Keratinocyte (primary cell): Measurements from ENCODE around the gene DCAF15. TPM values are rescaled to one million over a fixed set of nuclear protein-coding genes. Genes with fewer than 3 reads are reported as not detected.

Experiments used
- DNase-seq: peaks from one replicate; pipeline ENCODE4 v3.0.0-alpha.2; 2011; ENCODE audit warnings: low read depth, missing footprints, low spot score
- FAIRE-seq: peaks from 2 replicates; lab custom pipeline; 2011; peaks lifted over from hg19 to GRCh38; lab: Jason Lieb, UNC
- H2AFZ ChIP-seq: 2 replicates; pipeline ENCODE4 v1.6.0; 2012; ENCODE audit warnings: low read length, control low read depth, inconsistent platforms; ENCODE audit not compliant: control insufficient read depth
- H3K27ac ChIP-seq: 2 replicates; pipeline ENCODE4 v1.5.1; 2011; ENCODE audit warnings: low read length; ENCODE audit not compliant: control insufficient read depth, insufficient read depth
- H3K27me3 ChIP-seq: 3 replicates; pipeline ENCODE4 v1.6.0; 2011; ENCODE audit warnings: low read length; ENCODE audit not compliant: control insufficient read depth, insufficient read depth; ENCODE audit errors: extremely low read depth
- H3K36me3 ChIP-seq, 2 experiments: 2 replicates in 1 of 2; 3 replicates in 1 of 2; pipeline ENCODE4 v1.5.1; 2011; ENCODE audit warnings: low read length in 2 of 2, mild to moderate bottlenecking in 1 of 2; ENCODE audit not compliant: control insufficient read depth in 2 of 2, insufficient read depth in 2 of 2; ENCODE audit errors: extremely low read depth in 1 of 2
- H3K4me1 ChIP-seq: 3 replicates; pipeline ENCODE4 v1.5.1; 2011; ENCODE audit warnings: low read length; ENCODE audit not compliant: control insufficient read depth, insufficient read depth; ENCODE audit errors: extremely low read depth
- H3K4me2 ChIP-seq: 3 replicates; pipeline ENCODE4 v1.6.0; 2011; ENCODE audit warnings: low read depth, low read length; ENCODE audit not compliant: control insufficient read depth, insufficient read depth; ENCODE audit errors: extremely low read depth
- H3K4me3 ChIP-seq, 3 experiments: fragments of 200-600 bp in 1 of 3; sonication (generic) in 1 of 3; 2 replicates in 2 of 3; 3 replicates in 1 of 3; pipeline ENCODE4 v1.5.1; 2011 to 2016; ENCODE audit warnings: low read length in 3 of 3, mild to moderate bottlenecking in 3 of 3, control low read depth in 2 of 3, inconsistent platforms in 1 of 3, low read depth in 1 of 3, mixed read lengths in 1 of 3, mixed run types in 1 of 3, moderate library complexity in 1 of 3; ENCODE audit not compliant: control insufficient read depth in 2 of 3, insufficient read depth in 2 of 3; ENCODE audit errors: extremely low read depth in 1 of 3
- H3K79me2 ChIP-seq: 2 replicates; pipeline ENCODE4 v1.6.0; 2012; ENCODE audit warnings: low read length; ENCODE audit not compliant: control insufficient read depth, insufficient read depth
- H3K9ac ChIP-seq: 3 replicates; pipeline ENCODE4 v1.6.0; 2011; ENCODE audit warnings: low read length; ENCODE audit not compliant: control insufficient read depth, insufficient read depth; ENCODE audit errors: extremely low read depth
- H3K9me1 ChIP-seq: 3 replicates; pipeline ENCODE4 v1.6.0; 2011; ENCODE audit warnings: low read length; ENCODE audit not compliant: control insufficient read depth, insufficient read depth; ENCODE audit errors: extremely low read depth
- H3K9me3 ChIP-seq: 2 replicates; pipeline ENCODE4 v1.5.1; 2012; ENCODE audit warnings: low read depth, low read length; ENCODE audit not compliant: control insufficient read depth
- H4K20me1 ChIP-seq: 3 replicates; pipeline ENCODE4 v1.6.0; 2011; ENCODE audit warnings: low read length; ENCODE audit not compliant: control insufficient read depth, insufficient read depth; ENCODE audit errors: extremely low read depth
- CTCF ChIP-seq, 3 experiments: IDR thresholded peaks in 1 of 3; conservative IDR thresholded peaks in 1 of 3; optimal IDR thresholded peaks in 1 of 3; 2 replicates in 2 of 3; 3 replicates in 1 of 3; pipeline versions ENCODE3 to v1.5.1; 2011; ENCODE audit warnings: low read length in 3 of 3, mild to moderate bottlenecking in 3 of 3, moderate library complexity in 2 of 3, control low read depth in 1 of 3, inconsistent platforms in 1 of 3; ENCODE audit not compliant: insufficient read depth in 2 of 3; ENCODE audit errors: extremely low read depth in 1 of 3
- EZH2 ChIP-seq: IDR thresholded peaks from one replicate; pipeline ENCODE4 v1.6.1; 2012; ENCODE audit warnings: inconsistent platforms, mild to moderate bottlenecking, low read length, moderate library complexity
- dilution Hi-C: fragments of 300-500 bp; cut with MboI; formaldehyde crosslinking; loops from one replicate; pipeline ENCODE4 v1.7.0; 2020; ENCODE audit warnings: low sequenced_read_pairs; ENCODE audit not compliant: extremely low pct_ligation_motif_present
- polyA plus RNA-seq, 5 experiments: library from polyadenylated mRNA; depleted of rRNA in 3 of 5; stranded (reverse) in 3 of 5; stranded (forward) in 1 of 5; unstranded in 1 of 5; fragments of >200 nt; gene quantifications; 1 replicate in 1 of 5; 2 replicates in 3 of 5; 3 replicates in 1 of 5; pipeline versions ENCODE4 v1.2.1 to v1.2.3, GENCODE V29; 2011 to 2012; ENCODE audit warnings: missing spikeins in 2 of 5, low read depth in 1 of 5, low replicate concordance in 1 of 5

DCAF15 gene
- polyA plus RNA-seq, 1 donor (not counting 4 experiments of a cell fraction or from before 2014, with no cell fraction given) = 15.1 TPM

- Histone ChIP-seq H3K9ac (no peak overlapping the region), H2AFZ (no peak overlapping the region), H3K9me1 (no peaks in the 10 kb centered on the region), H3K36me3 (peaks cover 2 to 11% of the 10 kb centered on the region in 2 experiments), H3K27me3 (no peaks in the 10 kb centered on the region), H4K20me1 (no peaks in the 10 kb centered on the region), H3K4me2 (no peak overlapping the region), H3K4me1 (peaks cover 8% of the 10 kb centered on the region), H3K9me3 (no peaks in the 10 kb centered on the region), H3K27ac (no peak overlapping the region), H3K4me3 (no peak overlapping the region), H3K79me2 (no peaks in the 10 kb centered on the region)
- FAIRE-seq (no peak), DNase-seq (no peak)
- dilution Hi-C loops = no loop called here
- TF ChIP-seq CTCF (optimal IDR thresholded peaks at IDR 0.05 in 1 of 3, IDR thresholded peaks at IDR 0.05 in 1 of 3, conservative IDR thresholded peaks at IDR 0.05 in 1 of 3; ENCODE audit: extremely low read depth in 1 of 3, insufficient read depth in 2 of 3, low read length in 3 of 3) (no peak), EZH2 (no peak)
These were observed 37.2 kb downstream of the DCAF15 start for GRCh38 chr19:13989487-13989886.

GRCh38 chr19:13990085-13990484 is 37.8 kb downstream of the DCAF15 start:
- H3K36me3 ChIP-seq = peaks cover 2 to 11% of the 10 kb centered on the region in 2 experiments
- no peak overlapping the region for H3K27ac ChIP-seq
- no peaks in the 10 kb centered on the region for H4K20me1 ChIP-seq
- DNase-seq (no peak), FAIRE-seq (no peak)
- no peaks in the 10 kb centered on the region for H3K9me3 ChIP-seq
- no peaks in the 10 kb centered on the region for H3K79me2 ChIP-seq
- no peaks in the 10 kb centered on the region for H3K27me3 ChIP-seq
- H3K4me3 ChIP-seq = no peak overlapping the region
- TF ChIP-seq EZH2 = no peak
- no peak for TF ChIP-seq CTCF (optimal IDR thresholded peaks at IDR 0.05 in 1 of 3, IDR thresholded peaks at IDR 0.05 in 1 of 3, conservative IDR thresholded peaks at IDR 0.05 in 1 of 3; ENCODE audit: extremely low read depth in 1 of 3, insufficient read depth in 2 of 3, low read length in 3 of 3)
- no peaks in the 10 kb centered on the region for H3K9me1 ChIP-seq
- peaks cover 8% of the 10 kb centered on the region for H3K4me1 ChIP-seq
- dilution Hi-C loops = no loop called here
- H3K9ac ChIP-seq = no peak overlapping the region
- no peak overlapping the region for H2AFZ ChIP-seq
- H3K4me2 ChIP-seq = no peak overlapping the region
